ENCODE data around the gene ZNF549.
A peak's percentile ranks its signal among the peaks of the same experiment; 100 is the strongest.

Gene ZNF549

DNA sequence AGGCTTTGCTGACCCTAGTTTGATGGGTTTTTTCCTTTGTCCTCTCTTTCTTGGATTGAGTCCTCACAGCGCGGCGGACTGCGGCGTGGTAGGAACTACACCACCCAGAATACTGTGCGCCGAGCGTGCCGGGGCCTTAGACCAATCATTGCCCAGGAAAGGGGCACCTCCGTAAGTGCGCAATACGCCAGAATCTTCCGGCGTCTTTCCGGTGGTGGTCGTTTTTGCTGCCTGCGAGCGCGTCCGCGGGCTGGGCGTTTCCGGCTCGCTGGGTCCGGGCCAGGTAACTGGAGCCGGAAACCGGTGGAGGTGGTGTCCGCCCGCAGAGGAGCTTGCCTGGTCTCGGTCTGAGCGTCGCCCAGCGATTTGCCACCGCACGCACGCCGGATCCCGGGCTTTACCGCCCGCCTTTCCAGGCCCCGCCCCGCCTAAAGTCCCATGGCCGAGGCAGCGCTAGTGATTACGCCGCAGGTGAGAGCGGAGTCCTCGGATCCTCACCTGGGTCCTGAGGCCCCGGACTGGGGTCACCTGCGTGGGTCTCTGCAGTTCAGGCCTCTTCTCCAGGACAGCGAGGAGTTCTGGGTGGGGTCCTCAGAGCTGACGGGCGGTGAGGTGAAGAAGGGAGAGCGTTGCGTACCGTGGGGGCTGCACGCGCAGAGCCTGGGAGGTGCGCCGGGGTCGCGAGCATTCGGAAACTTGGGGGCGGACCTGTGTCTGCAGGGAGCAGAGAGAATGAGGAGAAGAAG lies at the start of gene ZNF549 (continued):
- TF ChIP-seq GFI1B (tag by site-specific recombination; IDR thresholded peaks at IDR 0.05) (no peak), ZNF513 (tag by site-specific recombination; IDR thresholded peaks at IDR 0.05) (no peak), KLF1 (tag by site-specific recombination; IDR thresholded peaks at IDR 0.05) (peak; percentile 69), ZNF350 (tag by site-specific recombination; IDR thresholded peaks at IDR 0.05) (peak; percentile 76), ZNF266 (tag by site-specific recombination; IDR thresholded peaks at IDR 0.05; ENCODE audit: low read depth) (no peak), ZFP41 (tag by site-specific recombination; IDR thresholded peaks at IDR 0.05; ENCODE audit: borderline replicate concordance) (no peak), HOXD13 (CRISPR knock-in tag; IDR thresholded peaks at IDR 0.05; ENCODE audit: borderline replicate concordance) (peak; percentile 24; the same call in 1 of the 2 replicates), ZNF23 (tag by site-specific recombination; IDR thresholded peaks at IDR 0.05; ENCODE audit: borderline replicate concordance) (no peak), ZNF174 (tag by site-specific recombination; IDR thresholded peaks at IDR 0.05) (no peak), ZNF660 (tag by site-specific recombination; IDR thresholded peaks at IDR 0.05) (peak; percentile 72; the same call in 1 of the 2 replicates), REPIN1 (tag by site-specific recombination; IDR thresholded peaks at IDR 0.05; ENCODE audit: low read depth) (no peak), ZNF132 (tag by site-specific recombination; IDR thresholded peaks at IDR 0.05; ENCODE audit: borderline replicate concordance) (no peak), ZBTB10 (tag by site-specific recombination; IDR thresholded peaks at IDR 0.05) (no peak), ZNF843 (tag by site-specific recombination; IDR thresholded peaks at IDR 0.05) (no peak), ZNF621 (tag by site-specific recombination; IDR thresholded peaks at IDR 0.05) (no peak), ZNF19 (tag by site-specific recombination; IDR thresholded peaks at IDR 0.05; ENCODE audit: low read depth) (no peak), ZNF140 (tag by site-specific recombination; IDR thresholded peaks at IDR 0.05) (no peak), ZNF426 (tag by site-specific recombination; IDR thresholded peaks at IDR 0.05) (no peak), ZBTB17 (tag by site-specific recombination; IDR thresholded peaks at IDR 0.05) (peak; percentile 80), ZNF664 (tag by site-specific recombination; IDR thresholded peaks at IDR 0.05) (no peak), ZNF121 (tag by site-specific recombination; IDR thresholded peaks at IDR 0.05) (no peak), ZBTB11 (tag by site-specific recombination; conservative IDR thresholded peaks at IDR 0.05; ENCODE audit: low read depth) (peak; percentile 99), ZNF416 (tag by site-specific recombination; IDR thresholded peaks at IDR 0.05) (no peak)
- TF ChIP-seq, protein P1, sequence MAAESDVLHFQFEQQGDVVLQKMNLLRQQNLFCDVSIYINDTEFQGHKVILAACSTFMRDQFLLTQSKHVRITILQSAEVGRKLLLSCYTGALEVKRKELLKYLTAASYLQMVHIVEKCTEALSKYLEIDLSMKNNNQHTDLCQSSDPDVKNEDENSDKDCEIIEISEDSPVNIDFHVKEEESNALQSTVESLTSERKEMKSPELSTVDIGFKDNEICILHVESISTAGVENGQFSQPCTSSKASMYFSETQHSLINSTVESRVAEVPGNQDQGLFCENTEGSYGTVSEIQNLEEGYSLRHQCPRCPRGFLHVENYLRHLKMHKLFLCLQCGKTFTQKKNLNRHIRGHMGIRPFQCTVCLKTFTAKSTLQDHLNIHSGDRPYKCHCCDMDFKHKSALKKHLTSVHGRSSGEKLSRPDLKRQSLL (tag by site-specific recombination; IDR thresholded peaks at IDR 0.05): peak; percentile 76
- TF ChIP-seq, protein P2, sequence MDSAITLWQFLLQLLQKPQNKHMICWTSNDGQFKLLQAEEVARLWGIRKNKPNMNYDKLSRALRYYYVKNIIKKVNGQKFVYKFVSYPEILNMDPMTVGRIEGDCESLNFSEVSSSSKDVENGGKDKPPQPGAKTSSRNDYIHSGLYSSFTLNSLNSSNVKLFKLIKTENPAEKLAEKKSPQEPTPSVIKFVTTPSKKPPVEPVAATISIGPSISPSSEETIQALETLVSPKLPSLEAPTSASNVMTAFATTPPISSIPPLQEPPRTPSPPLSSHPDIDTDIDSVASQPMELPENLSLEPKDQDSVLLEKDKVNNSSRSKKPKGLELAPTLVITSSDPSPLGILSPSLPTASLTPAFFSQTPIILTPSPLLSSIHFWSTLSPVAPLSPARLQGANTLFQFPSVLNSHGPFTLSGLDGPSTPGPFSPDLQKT (IDR thresholded peaks at IDR 0.05; ENCODE audit: borderline replicate concordance, low read depth, low read length): peak; percentile 46; the same call in 1 of the 2 replicates
- TF ChIP-seq, protein P3, sequence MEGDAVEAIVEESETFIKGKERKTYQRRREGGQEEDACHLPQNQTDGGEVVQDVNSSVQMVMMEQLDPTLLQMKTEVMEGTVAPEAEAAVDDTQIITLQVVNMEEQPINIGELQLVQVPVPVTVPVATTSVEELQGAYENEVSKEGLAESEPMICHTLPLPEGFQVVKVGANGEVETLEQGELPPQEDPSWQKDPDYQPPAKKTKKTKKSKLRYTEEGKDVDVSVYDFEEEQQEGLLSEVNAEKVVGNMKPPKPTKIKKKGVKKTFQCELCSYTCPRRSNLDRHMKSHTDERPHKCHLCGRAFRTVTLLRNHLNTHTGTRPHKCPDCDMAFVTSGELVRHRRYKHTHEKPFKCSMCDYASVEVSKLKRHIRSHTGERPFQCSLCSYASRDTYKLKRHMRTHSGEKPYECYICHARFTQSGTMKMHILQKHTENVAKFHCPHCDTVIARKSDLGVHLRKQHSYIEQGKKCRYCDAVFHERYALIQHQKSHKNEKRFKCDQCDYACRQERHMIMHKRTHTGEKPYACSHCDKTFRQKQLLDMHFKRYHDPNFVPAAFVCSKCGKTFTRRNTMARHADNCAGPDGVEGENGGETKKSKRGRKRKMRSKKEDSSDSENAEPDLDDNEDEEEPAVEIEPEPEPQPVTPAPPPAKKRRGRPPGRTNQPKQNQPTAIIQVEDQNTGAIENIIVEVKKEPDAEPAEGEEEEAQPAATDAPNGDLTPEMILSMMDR (tag by site-specific recombination; IDR thresholded peaks at IDR 0.05): no peak
